Measurements from ENCODE around the gene SIPA1L3.
A peak's percentile ranks its signal among the peaks of the same experiment; 100 is the strongest.
"Not testable (repeated sequence)": the region's sequence is repeated elsewhere in the genome, so short reads cannot be mapped to it uniquely, and the experiment has no call there.

The SIPA1L3 gene

DNA sequence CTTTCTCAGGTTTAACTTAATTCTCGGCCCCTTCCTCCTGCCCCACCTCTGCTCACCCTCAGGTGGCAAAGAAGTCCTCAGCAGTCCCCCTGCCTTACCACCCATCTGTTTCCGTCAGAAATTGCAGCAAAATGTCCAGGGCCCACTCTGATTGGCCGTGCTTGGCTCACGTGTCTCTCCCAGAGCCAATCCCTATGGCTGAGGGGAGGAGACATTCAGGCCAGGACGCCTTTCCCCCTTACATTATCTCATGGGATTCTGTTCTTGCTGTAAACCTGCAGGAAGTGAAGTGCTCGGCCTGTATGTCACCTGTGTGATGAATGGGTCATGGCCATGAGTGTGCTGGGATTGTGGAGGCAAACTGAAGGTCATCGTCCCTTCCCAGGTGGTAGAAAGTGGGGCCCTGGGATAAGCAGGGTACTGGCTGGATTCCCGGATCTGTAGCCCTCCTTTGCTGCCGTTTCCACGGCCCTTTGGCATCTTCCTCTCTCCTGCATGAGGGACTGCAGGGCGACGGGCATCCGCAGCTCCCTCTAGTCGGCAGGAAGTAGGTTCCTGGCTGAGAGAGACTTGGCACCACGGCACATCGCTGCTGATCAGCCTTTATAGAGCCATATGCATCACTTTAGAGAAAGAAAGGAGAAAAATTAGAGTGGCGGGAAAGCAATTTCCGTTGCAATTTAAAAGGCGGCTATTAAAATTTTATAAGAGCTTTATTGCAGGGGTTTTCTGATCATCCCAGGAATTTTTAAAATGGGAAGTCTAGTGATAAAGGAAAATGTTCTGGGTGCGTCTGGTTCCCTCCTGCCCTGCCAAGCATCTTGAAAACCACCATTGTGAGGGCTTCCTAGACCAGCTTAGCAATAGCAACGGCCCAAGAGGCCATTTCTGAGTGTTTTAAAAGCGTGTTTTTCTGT is 118.2 kb downstream of the SIPA1L3 start:
- peak; percentile 43 to 75 for DNase-seq

DNA sequence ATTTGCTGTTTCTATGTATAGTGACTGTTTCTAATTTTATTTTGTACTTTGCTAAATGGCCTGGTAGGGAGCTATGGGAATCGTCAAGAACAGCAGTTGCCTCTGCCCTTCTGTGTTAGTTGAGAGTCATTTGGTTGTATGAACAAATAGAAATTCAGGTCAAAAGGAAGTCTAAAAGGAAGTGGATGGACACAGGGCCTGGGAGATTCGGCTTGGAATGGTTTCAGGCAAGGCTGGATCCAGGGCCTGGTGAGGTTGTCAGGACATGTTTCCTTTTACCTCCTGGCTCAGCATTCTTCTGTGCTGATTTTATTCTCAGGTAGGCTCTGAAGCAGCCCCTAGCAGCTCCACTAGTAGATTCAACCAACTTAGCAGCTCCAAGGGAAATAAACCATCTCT is 118.9 kb downstream of the SIPA1L3 start:
- DNase-seq: no peak

DNA sequence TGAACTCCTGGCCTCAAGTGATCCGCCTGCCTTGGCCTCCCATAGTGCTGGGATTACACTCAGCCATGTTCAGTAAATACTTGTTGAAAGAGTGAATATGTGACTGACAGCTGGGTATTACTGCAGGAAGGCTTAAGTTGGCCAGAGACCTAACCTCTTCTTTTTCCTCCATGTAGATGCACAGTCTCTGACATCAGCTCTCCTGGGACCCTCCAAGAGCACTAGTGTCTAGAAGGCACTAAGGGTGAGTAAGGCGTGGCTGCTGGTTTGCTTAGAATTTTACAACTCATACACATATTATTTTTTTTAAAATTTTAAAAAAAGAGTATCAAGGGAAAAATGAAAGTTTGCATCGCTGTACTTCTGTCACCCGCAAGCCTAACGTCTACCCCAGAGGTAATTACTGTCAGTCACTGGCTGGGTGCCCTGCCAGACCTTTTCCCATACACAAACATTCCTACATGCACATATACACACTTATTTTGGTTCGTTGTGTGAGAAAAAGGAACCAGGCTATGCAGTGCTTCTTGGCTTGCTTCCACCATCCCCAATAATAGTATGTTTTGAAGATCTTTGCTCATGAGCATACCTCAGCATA is 122.0 kb downstream of the SIPA1L3 start:
- peak in 1 of 2 experiments; percentile 45 for DNase-seq

DNA sequence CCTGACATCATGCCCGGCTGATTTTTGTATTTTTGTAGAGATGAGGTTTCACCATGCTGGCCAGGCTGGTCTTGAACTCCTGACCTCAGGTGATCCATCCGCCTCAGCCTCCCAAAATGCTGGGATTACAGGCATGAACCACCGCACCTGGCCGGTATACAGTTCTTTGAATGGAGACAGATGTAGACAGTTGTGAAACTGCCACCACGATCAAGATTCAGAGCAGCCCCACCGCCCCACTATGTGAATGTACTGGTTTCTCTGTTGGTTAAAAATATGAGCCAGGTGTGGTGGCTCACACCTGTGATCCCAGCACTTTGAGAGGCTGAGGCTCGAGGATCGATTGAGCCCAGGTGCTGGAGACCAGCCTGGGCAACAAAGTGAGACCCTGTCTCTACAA is 123.0 kb downstream of the SIPA1L3 start:
- DNase-seq: not testable (repeated sequence)

DNA sequence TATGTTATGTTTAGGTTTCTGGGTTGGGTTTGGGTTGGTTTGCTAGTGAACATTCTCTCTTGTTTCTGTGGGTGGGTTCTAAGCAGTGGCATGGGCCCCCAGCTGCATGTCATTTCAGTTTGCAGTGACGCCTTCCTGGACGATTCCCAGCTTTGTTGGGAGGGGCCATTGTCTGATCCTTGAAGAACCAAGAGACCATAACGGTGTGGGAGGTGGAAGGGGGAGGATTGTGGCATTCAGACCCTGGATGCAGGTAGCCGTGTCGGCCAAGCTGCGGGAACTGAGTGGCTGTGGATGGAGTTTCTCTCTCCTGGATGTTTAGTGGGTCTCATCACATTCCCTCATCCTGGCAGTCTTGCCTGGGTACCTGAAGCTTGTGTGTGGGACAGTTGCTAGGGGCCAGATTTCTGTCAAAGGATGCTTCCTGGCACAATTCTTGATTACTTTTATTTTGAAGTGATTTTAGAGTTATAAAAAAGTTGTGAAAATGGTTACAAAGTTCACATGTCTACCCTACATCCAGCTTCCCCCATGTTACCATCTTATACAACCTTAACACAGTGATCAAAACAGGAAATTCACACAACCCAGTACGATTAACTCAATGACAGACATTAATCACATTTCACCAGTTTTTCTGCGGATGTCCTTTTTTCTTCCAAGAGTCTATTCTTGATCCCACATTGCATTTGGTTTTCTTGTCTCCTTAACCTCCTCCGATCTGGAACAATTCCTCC is 123.8 kb downstream of the SIPA1L3 start:
- no peak for DNase-seq

DNA sequence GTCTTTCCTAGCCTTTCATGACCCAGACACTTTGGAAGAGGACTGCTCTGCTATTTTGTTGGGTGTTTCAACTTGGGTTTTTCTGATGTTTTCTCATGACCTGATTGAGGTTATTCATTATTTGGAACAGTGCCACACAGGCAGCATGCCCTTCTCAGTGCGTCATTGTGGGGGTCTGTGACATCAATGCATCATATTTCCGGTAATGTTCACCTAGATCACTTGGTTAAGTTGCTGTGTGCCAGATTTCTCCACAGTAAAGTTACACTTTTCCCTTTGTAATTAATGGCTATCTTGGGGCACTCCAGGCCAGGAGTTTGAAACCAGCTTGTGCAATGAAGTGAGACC is 124.4 kb downstream of the SIPA1L3 start:
- DNase-seq: no peak

DNA sequence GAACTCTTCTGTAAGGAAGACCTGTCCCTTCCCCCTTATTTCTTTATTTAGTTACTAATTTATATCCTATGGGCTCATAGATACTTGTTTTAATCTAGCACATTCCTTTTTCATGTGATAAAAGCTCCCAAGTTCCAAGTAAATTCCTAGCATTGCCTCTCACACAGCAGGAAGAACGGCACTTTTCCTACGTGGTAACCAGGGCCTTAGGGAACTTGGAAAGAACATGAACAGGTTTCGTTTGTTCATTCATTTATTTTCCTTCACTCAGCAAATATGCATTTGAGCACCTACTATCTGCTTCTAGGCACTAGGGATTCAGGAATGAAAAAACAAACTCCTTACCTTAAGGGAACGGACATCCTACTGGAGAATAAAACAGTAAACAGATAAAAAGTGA is 125.1 kb downstream of the SIPA1L3 start:
- DNase-seq: no peak

DNA sequence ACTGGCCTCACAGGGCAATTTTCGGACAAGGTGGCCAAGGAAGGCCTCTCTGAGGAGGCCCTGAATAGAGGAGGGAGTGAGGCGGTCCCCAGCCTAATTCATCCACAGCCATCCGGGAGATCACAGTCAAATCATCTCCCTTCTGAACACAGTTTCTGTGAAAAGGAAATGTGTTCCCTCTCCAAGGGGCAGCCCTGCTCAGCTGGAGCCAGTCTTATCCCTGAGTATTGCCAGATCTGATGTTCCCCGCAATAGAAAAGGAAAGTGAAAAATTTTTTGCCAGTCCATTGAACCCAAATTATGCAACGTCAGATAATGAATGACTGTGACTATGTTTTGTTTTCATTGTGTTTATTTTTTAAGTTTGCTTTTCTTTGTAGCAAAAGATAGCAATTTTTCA is 125.9 kb downstream of the SIPA1L3 start:
- DNase-seq: no peak

DNA sequence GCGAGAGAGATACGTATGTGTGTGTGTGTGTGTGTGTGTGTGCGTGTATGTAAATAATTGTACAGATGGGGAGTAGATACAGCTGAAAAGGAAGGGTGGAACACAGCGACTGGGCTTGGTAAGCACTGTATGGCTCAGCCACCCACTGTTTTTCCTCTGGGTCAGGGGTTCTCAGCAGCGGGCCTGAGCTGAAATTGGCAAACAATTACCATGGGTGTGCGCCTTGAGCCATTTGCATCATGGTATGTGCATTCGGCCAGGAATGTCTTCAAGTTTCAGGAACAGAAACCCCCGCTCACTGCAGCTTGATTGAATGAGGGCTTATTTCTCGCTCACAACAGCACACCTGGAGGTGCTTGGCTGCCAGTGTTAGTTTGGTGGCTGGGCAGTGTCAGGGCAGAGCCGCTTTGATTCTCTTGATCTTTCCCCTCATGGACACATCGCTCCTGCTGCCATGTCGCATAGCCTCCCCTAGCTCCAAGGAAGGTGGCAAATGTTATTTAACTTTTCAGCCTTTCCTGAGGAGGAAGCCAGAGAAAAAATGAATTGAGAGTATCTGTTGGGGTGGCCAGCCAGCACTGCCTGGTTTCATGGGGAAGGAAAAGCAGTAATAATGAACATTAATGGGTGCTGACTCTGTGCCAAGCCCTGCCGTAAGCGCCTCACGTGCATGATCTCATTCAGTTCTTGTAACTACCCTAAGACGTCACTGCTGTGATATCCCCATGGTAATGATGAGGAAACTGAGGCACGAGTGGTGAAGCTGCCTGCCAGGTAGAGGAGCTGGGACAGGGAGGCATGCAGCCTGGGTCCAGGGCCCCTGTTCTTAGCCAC is 126.9 kb downstream of the SIPA1L3 start:
- DNase-seq: no peak

DNA sequence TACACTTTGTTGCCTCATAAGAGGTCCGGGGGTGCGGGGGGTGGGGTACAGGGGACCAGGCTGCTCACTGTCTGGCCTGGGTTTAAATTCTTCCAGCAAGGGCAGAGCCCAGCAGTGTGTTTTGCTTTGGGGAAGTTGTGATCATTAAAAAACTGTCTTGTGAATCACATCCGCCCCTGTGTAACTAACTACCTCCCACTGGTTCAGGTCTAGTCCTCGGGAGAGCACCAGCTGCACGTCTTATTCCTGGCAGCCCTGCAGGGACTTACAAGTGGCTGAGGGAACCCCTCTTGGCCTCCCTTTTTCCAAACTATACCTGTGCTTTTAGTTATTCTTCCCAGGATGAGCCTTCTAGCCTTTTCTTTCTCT is 127.5 kb downstream of the SIPA1L3 start:
- no peak for DNase-seq

DNA sequence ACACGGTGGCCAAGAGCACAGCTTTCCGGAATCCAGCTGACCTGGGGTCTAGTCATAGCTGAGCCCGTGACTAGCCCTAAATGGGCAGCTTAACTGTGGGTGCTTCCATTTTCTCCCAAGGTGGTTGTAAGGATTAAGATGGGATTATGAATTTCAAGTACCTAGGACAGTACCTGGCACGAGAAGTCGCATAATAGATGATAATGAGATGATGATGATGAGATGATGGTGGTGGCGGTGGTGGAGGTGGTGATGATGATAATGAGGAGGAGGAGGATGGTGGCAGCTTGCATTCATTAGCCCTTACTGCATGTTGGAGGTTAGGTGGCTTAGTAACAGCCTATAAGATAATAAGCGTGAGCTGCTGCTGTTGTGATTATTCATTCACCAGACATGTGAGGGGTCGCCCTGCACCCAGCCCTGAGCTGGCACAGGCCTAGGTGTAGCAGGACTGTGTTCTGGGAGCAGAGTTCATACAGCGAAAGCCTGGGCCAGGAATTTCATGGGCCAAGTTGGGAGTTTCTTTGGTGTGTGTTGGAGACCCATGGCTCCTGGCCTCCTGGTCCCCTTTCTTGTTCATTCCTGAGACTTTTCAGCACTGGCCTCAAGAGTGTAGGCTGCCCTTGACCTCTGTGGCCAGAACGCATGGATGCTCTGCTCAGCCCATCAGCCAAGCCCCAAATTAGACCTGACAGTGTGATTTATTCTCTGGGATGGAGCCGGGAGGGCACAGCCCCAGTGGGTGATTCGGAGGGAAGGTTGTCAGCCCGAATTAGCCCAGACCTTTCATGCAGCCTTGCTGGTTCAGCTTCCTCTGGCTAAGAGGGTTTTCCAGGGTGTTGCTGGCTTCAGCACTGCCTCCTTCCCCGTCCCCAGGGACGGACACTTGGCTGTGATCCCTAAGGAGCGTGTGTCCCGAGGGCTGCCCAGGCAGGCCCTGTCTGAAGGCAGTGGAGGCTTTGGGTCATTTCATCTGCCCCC is 128.8 kb downstream of the SIPA1L3 start:
- DNase-seq: peak in 1 of 2 experiments; percentile 51

DNA sequence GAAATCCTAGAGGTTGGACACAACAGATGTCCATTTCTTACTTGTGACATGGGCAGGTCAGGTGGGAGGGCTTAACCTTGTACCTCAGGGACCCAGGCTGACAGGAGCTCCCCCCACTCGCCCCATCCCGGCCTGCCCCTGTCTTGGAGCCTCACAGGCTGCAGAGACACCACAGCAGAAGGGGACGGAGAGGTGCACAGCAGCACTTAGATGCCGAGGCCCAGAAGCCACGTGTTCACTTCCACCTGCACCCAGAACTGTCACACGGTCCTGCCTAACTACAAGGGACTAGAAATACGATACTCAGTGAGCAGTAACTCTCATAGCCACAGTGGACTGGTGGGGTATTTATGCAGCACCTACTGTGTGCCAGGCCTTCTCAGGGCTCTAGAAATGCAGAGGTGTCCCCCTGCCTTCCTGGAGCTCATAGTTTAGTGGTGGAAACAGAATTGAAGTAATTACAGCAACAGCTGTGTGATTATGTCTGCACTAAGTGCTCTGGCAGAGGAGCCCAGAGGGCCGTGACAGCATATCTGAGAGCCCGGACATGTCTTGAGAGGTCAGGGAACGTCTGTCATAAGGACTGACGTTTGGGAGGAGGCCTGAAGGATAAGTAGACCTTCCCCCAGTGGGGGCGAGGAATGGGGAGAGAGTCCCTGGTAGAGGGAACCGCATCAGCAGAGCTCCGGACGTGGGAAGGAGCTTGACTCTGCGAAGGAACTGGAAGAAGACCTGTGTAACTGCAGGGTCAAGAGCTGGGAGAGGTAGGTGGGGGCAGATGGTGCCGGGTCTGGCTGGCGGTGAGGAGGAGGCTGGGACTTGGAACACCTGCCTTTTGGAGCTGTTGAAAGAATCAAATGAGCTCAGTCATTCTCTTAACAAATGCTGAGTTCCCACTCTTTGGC is 130.0 kb downstream of the SIPA1L3 start:
- peak in 1 of 2 experiments; percentile 36 for DNase-seq

DNA sequence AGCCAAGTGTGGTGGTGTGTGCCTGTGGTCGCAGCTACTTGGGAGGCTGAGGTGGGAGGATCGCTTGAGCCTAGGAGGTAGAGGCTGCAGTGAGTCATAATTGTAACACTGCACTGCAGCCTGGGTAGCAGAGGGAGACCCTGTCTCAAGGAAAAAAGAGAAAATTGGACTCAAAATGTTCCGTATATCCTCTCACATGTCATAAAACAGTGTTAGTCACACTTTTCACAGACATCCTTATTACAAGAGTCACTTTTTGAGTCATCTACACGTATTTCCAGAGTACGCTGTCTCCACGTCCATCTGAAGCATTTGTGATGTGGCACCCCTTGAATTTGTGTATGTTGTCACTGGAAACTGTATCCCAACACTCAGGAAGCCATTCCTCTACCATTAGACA is 133.0 kb downstream of the SIPA1L3 start:
- no peak for DNase-seq

DNA sequence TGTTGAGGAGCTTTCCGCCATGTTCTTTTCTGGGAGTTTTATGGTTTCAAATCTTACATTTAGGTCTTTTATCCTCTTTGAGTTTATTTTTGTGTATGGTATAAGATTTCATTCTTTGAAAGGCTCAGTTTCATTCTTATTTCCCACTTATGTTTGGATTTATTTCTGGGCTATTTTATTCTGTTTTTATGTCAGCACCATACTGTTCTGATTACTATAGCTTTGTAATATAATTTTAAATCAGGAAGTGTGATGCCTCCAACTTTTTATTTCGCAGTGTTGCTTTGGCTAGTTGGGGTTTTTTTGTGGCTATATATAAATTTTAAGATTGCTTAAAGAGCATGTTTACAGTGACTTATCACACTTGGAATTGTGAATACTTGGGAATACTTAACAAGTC is 135.1 kb downstream of the SIPA1L3 start:
- no peak for DNase-seq

DNA sequence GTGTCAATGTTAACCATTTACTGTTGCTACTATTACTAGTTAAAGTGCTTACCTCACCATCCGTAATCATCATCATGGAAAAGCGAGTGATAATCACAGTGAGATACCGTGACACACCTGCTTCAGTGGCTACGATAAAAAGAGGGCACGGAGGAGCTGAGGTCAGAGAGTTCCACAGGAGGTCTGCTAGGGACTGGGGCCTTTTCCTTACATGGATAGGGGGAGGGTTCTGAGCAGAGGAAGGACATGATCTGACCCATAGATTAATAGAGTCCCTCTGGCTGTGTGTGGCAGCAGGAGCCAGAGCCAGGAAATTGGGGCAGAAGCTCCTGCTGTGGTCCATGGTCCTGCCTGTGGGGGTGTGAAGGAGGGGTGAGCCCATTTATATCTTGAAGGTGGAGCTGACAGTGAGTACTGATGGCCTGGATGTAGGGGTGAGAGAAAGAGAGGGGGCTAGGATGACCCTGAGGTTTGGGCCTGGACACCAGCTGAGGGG is 136.7 kb downstream of the SIPA1L3 start:
- DNase-seq: no peak

DNA sequence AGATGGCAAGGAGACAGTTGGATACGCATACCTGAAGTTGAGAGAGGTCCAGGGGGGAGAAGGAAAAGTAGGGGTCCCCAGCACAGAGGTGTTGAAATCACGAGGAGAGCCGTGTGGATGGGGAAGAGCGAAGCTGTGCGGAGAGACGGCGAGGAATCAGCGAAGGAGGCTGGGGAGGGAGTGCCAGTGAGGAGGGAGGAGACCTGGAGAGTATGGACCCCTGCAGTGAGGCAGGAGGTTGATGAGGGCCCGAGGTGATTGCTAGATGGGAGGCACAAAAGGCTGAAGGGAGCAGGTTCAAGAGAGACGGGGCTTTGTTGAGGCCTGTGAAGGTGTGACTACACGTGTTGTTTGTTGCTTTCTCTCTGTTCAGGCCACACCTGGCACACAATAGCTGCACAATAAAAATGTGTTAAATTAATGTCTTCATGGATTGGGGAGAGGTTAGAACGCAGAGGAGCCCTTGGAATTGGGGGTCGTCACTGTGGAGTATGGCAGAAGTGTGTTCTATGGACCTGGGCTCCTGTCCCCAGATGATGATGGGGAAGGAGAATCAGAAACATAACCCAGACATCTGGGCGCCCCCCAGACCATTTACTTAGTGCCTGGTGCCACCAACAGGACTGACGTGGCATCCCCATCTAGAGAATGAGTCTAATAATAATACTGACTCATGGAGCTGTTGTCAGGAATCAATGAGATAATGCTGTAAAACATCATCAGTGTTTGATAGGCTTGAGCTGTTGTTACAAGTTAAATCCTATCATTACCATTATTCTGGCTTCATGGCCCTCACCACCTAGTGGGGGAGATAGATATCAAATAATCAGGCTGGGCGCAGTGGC is 137.5 kb downstream of the SIPA1L3 start:
- no peak for DNase-seq

DNA sequence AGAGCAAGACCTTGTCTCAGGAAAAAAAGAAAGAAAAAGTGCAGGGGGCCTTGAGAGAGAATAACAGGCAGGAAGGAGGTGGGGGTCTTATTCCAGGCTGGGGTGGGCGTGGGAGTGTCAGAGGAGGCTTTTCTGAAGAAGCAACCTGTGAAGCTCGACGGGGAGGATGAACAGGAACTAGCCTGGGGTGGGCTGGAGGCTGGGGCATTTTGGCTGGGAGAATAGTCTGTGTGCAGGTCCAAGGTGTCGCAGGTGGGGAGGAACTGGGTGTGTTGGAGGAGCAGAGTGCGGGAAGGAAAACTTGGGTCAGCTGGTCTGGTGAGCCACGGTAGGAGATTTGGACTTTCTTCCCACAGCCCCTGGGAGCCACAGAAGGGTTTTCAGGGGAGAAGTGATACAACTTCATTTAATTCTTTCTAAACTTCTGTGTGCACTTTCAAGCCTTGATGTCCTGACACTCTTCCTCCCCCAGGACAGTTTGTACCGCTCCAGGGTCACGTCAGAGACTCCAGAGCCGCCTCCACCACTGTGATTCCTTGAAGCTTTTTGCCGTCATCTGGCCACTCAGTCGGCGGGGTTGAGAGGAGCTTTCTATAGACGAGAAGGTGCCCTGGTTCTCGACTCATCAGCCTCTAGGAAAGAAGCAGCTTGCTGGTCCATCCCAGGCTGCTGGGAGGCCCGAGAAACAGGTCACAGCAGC is 138.7 kb downstream of the SIPA1L3 start:
- no peak for DNase-seq

DNA sequence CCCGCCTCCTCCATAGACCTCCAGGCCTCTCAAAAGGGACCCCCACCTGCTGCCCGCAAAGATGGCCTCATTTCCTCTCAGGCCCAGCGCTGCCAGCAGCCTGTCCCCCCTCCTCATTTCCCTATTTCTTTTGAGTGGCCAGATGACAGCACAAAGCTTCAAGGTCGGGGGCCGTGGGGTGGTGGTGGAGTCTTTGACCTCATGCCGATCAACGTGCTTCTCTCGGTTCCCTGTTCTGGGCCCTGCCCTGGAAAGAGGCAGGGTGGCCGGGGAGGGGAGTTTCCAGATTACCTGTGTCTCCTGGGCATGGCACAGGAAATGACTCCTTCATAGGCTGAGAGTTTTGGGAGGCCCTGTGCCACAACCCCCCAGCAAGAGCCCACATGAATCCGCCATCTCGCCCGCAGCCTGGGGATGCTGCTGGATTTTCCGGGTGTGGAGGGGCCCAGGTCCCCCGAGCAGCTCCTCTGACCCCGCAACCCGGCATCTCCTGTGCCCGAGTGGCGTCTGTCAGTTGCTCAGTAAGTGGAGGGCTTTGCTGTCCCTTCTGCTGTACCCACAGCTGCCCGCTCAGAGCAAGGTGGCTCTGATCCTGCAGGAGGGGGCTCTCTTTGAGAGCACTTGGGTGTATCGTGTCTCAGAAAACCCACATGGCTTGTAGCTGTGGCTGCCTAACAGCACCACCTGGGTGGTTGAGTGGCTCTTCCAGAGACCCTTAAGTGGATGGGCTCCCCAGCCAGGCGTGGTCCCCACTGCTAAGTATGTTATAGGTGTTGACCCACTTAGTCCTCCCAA is 139.4 kb downstream of the SIPA1L3 start:
- no peak for DNase-seq

All from NCI-H446 (cell line).